Testis (tissue), 3 donors: ENCODE results near the gene PTTG2. TPM values are rescaled to one million over a fixed set of nuclear protein-coding genes. Genes with fewer than 3 reads are reported as not detected.

Source experiments
- DNase-seq: peaks from one replicate; pipeline ENCODE4 v3.0.0-alpha.2; 2019
- H3K27ac ChIP-seq, 2 donors: fragments of 200-600 bp; sonication (generic); one replicate each; pipeline ENCODE4 v1.5.1; 2019
- H3K27me3 ChIP-seq: fragments of 200-600 bp; sonication (generic); one replicate; pipeline ENCODE4 v1.5.1; 2019
- H3K36me3 ChIP-seq: fragments of 200-600 bp; sonication (generic); one replicate; pipeline ENCODE4 v1.5.1; 2017; ENCODE audit warnings: low read depth; ENCODE audit errors: missing control alignments
- H3K4me1 ChIP-seq: fragments of 200-600 bp; sonication (generic); one replicate; pipeline ENCODE4 v1.5.1; 2019
- H3K4me3 ChIP-seq, 2 donors: fragments of 200-600 bp; sonication (generic); one replicate each; pipeline ENCODE4 v1.5.1; 2017 to 2019
- H3K9me3 ChIP-seq: fragments of 200-600 bp; sonication (generic); one replicate; pipeline ENCODE4 v1.5.1; 2017
- POLR2A ChIP-seq: fragments of 450-650 bp; IDR thresholded peaks from one replicate; pipeline ENCODE4 v1.6.1; 2017; ENCODE audit warnings: antibody characterized with exemption, mild to moderate bottlenecking, moderate library complexity
- WGBS, 2 donors: methylation state at CpG; one replicate each; pipeline ENCODE4 v1.1.5; 2018; 5-methylcytosine and 5-hydroxymethylcytosine counted together
- intact Hi-C: fragments of 100-400 bp; cut with DNase I; formaldehyde crosslinking; loops from one replicate; pipeline ENCODE4 v1.15.1; 2023; ENCODE audit warnings: low total_unique reads
- polyA plus RNA-seq: library from polyadenylated mRNA; stranded (reverse); fragments of 350-450 nt; fragmentation: Illumina TruSeq; extraction: RNeasy Lipid Tissue Mini Kit (QIAGEN cat#74804); gene quantifications from one replicate; pipeline ENCODE4 v1.2.3, GENCODE V29; 2014; ENCODE audit warnings: low read depth, low replicate concordance; ENCODE audit not compliant: insufficient read depth
- total RNA-seq, 2 donors: library from RNA; depleted of rRNA; stranded (reverse); fragments of >200 nt; gene quantifications; one replicate each; pipeline ENCODE4 v1.2.3, GENCODE V29; 2016
- TF ChIP-seq, protein P1 (sequence below), 3 experiments: fragments of 450-650 bp in 2 of 3; fragments of 200-600 bp in 1 of 3; sonication (generic) in 1 of 3; IDR thresholded peaks; one replicate each; pipeline ENCODE4 v1.5.1; 2016 to 2019; ENCODE audit warnings: antibody characterized with exemption in 3 of 3, mild to moderate bottlenecking in 2 of 3, moderate library complexity in 1 of 3

Gene PTTG2
- total and polyA plus RNA-seq, 3 donors from 2014 or later = 0.50 TPM; not detected in 2

GRCh38 chr4:38009421-38009820 lies 49.2 kb downstream of the PTTG2 start:
- no peaks in the 10 kb centered on the region for H3K27me3 ChIP-seq
- no peak for TF ChIP-seq POLR2A
- TF ChIP-seq, protein P1, sequence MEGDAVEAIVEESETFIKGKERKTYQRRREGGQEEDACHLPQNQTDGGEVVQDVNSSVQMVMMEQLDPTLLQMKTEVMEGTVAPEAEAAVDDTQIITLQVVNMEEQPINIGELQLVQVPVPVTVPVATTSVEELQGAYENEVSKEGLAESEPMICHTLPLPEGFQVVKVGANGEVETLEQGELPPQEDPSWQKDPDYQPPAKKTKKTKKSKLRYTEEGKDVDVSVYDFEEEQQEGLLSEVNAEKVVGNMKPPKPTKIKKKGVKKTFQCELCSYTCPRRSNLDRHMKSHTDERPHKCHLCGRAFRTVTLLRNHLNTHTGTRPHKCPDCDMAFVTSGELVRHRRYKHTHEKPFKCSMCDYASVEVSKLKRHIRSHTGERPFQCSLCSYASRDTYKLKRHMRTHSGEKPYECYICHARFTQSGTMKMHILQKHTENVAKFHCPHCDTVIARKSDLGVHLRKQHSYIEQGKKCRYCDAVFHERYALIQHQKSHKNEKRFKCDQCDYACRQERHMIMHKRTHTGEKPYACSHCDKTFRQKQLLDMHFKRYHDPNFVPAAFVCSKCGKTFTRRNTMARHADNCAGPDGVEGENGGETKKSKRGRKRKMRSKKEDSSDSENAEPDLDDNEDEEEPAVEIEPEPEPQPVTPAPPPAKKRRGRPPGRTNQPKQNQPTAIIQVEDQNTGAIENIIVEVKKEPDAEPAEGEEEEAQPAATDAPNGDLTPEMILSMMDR (IDR thresholded peaks at IDR 0.05) = no peak
- DNase-seq = no peak
- intact Hi-C loops = no loop called here
- H3K4me3 ChIP-seq = no peak overlapping the region
- H3K36me3 ChIP-seq = no peaks in the 10 kb centered on the region
- H3K4me1 ChIP-seq = peaks cover 14% of the 10 kb centered on the region
- peak overlapping the region in 1 of 2 donors; percentile 21 for H3K27ac ChIP-seq
- no peaks in the 10 kb centered on the region for H3K9me3 ChIP-seq

- Histone ChIP-seq H3K27ac (peak overlapping the region in 1 of 2 donors; percentile 21), H3K27me3 (no peaks in the 10 kb centered on the region), H3K9me3 (no peaks in the 10 kb centered on the region), H3K4me1 (peaks cover 9% of the 10 kb centered on the region), H3K4me3 (no peak overlapping the region), H3K36me3 (no peaks in the 10 kb centered on the region)
- 55 to 63% methylated on average over 3 of the region's 3 CpGs for WGBS, 2 donors
- no peak for TF ChIP-seq POLR2A
- TF ChIP-seq, protein P1 (IDR thresholded peaks at IDR 0.05) = no peak
- intact Hi-C loops = no loop called here
- no peak for DNase-seq
Observed at GRCh38 chr4:38009949-38010348, 49.8 kb downstream of the PTTG2 start.

Other genes starting within 250 kb of the PTTG2 start
- 10 to 100 TPM; 27.0 to 29.1 TPM for gene PGM2, start 133.7 kb upstream of the PTTG2 start, total RNA-seq
- gene PGM2, start 133.7 kb upstream of the PTTG2 start, polyA plus RNA-seq = 12.9 TPM
- 100 to 1,000 TPM; 130 to 167 TPM for gene TBC1D1, start 69.3 kb upstream of the PTTG2 start, total RNA-seq
- 208 TPM for gene TBC1D1, start 69.3 kb upstream of the PTTG2 start, polyA plus RNA-seq